Measurements from ENCODE around the gene UGGT1.

DNA sequence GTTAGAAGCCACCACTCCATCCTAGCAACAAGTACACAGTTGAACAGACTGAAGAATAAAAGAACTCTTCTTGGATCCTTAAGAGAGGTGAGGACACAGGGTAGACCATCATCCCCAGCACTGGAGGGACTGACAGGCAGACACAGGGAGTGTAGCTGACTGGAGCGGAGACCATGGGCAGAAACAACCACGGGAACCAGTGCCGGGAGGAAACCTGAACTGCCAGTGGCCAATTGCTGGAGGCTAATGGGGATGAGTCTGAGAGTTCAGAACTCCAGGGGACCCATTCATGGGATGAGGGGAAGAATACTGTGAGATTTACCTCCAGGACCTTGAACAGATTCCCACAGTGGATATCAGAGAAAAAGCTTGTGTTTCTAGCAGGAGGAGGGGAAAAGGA lies 150.9 kb downstream of the UGGT1 start:
- TF ChIP-seq, protein P1, sequence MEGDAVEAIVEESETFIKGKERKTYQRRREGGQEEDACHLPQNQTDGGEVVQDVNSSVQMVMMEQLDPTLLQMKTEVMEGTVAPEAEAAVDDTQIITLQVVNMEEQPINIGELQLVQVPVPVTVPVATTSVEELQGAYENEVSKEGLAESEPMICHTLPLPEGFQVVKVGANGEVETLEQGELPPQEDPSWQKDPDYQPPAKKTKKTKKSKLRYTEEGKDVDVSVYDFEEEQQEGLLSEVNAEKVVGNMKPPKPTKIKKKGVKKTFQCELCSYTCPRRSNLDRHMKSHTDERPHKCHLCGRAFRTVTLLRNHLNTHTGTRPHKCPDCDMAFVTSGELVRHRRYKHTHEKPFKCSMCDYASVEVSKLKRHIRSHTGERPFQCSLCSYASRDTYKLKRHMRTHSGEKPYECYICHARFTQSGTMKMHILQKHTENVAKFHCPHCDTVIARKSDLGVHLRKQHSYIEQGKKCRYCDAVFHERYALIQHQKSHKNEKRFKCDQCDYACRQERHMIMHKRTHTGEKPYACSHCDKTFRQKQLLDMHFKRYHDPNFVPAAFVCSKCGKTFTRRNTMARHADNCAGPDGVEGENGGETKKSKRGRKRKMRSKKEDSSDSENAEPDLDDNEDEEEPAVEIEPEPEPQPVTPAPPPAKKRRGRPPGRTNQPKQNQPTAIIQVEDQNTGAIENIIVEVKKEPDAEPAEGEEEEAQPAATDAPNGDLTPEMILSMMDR (IDR thresholded peaks at IDR 0.05): no peak
- no peak for TF ChIP-seq POLR2A (IDR thresholded peaks at IDR 0.05)
